Activated B cell treated with CpG ODN at 0.5 μM for 24 hours (primary cell): ENCODE measurements around the gene CMC4. TPM values are rescaled to one million over a fixed set of nuclear protein-coding genes. Genes with fewer than 3 reads are reported as not detected.

Experiments used
- ATAC-seq: fragments of 200-7000 bp; cut with Tn5 transposase; one replicate; pipeline ENCODE4 v1.10.0; 2021; ENCODE audit warnings: low read depth, mild to moderate bottlenecking, moderate library complexity
- CTCF ChIA-PET: fragments of 350-600 bp; sonication (Branson Sonifier 250); formaldehyde crosslinking; loops from one replicate; lab custom pipeline; 2021; ENCODE audit warnings: antibody characterized with exemption; lab: Charles Lee
- POLR2A ChIA-PET: fragments of 350-600 bp; sonication (Branson Sonifier 250); formaldehyde crosslinking; loops from one replicate; lab custom pipeline; 2021; ENCODE audit warnings: antibody characterized with exemption; lab: Charles Lee
- DNase-seq: peaks from one replicate; pipeline ENCODE4 v3.0.0; 2022
- H3K27ac Mint-ChIP-seq: one replicate; pipeline ENCODE4 v1.8.0; 2020; ENCODE audit warnings: mixed read lengths
- H3K27me3 Mint-ChIP-seq: one replicate; pipeline ENCODE4 v1.8.0; 2021; ENCODE audit warnings: mixed read lengths
- H3K36me3 Mint-ChIP-seq: one replicate; pipeline ENCODE4 v1.8.0; 2021; ENCODE audit warnings: low read depth, mixed read lengths
- H3K4me1 Mint-ChIP-seq: one replicate; pipeline ENCODE4 v1.8.0; 2021; ENCODE audit warnings: mixed read lengths
- H3K4me3 Mint-ChIP-seq: one replicate; pipeline ENCODE4 v1.8.0; 2020; ENCODE audit warnings: mild to moderate bottlenecking, mixed read lengths
- H3K9me3 Mint-ChIP-seq: one replicate; pipeline ENCODE4 v1.8.0; 2020; ENCODE audit warnings: mixed read lengths
- intact Hi-C: fragments of 100-400 bp; cut with micrococcal nuclease; formaldehyde crosslinking; loops from one replicate; pipeline ENCODE4 v1.15.1; 2024
- total RNA-seq: library from RNA; stranded (reverse); gene quantifications from 2 replicates; pipeline ENCODE4 v1.2.3, GENCODE V29; 2022
- TF ChIP-seq, protein P1 (sequence below): fragments of 200-600 bp; IDR thresholded peaks from one replicate; pipeline ENCODE4 v1.8.0; 2022; ENCODE audit warnings: antibody characterized with exemption, mild to moderate bottlenecking

The CMC4 gene
- total RNA-seq, 1 donor from 2014 or later = 5.3 TPM

DNA sequence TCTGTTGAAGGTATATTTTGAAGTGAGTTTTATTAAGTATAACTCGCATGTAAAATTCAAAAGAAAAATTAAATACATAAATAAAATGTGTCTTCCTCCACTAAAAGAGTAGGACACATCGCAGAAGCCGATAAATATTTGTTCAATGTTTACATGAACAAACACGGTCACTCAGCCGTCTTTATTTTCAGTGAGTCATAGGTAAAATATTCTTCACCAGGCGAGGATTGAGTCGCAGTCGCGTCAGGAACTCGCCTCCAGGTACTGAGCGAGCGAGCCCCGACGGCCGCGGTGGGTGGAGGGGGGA is 44.6 kb downstream of the CMC4 start:
- no peaks in the 10 kb centered on the region for H3K9me3 Mint-ChIP-seq
- DNase-seq = no peak
- H3K4me3 Mint-ChIP-seq = peak overlapping the region; percentile 84
- no peaks in the 10 kb centered on the region for H3K36me3 Mint-ChIP-seq
- H3K27me3 Mint-ChIP-seq = no peaks in the 10 kb centered on the region
- H3K27ac Mint-ChIP-seq = peak overlapping the region; percentile 87
- ATAC-seq = no peak
- ChIA-PET CTCF (interaction anchor here (1.2 to 1.4 kb wide), 3 partner anchors 30 to 44 kb away, joined by 3 to 6 read pairs (median 4); no protein-coding TSS in a partner anchor), POLR2A (interaction anchor here (1.0 to 2.0 kb wide), 7 partner anchors 10 to 190 kb away, joined by 3 to 14 read pairs (median 5); partner anchors contain the start of genes BRCC3 and VBP1)
- H3K4me1 Mint-ChIP-seq = peaks cover 21% of the 10 kb centered on the region
- TF ChIP-seq, protein P1, sequence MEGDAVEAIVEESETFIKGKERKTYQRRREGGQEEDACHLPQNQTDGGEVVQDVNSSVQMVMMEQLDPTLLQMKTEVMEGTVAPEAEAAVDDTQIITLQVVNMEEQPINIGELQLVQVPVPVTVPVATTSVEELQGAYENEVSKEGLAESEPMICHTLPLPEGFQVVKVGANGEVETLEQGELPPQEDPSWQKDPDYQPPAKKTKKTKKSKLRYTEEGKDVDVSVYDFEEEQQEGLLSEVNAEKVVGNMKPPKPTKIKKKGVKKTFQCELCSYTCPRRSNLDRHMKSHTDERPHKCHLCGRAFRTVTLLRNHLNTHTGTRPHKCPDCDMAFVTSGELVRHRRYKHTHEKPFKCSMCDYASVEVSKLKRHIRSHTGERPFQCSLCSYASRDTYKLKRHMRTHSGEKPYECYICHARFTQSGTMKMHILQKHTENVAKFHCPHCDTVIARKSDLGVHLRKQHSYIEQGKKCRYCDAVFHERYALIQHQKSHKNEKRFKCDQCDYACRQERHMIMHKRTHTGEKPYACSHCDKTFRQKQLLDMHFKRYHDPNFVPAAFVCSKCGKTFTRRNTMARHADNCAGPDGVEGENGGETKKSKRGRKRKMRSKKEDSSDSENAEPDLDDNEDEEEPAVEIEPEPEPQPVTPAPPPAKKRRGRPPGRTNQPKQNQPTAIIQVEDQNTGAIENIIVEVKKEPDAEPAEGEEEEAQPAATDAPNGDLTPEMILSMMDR = no peak
- intact Hi-C loops = loop anchor here (1.0 to 5.0 kb wide), 4 partner anchors 190 to 855 kb away; partner anchors contain the start of genes RAB39B, VAMP7 and VBP1

DNA sequence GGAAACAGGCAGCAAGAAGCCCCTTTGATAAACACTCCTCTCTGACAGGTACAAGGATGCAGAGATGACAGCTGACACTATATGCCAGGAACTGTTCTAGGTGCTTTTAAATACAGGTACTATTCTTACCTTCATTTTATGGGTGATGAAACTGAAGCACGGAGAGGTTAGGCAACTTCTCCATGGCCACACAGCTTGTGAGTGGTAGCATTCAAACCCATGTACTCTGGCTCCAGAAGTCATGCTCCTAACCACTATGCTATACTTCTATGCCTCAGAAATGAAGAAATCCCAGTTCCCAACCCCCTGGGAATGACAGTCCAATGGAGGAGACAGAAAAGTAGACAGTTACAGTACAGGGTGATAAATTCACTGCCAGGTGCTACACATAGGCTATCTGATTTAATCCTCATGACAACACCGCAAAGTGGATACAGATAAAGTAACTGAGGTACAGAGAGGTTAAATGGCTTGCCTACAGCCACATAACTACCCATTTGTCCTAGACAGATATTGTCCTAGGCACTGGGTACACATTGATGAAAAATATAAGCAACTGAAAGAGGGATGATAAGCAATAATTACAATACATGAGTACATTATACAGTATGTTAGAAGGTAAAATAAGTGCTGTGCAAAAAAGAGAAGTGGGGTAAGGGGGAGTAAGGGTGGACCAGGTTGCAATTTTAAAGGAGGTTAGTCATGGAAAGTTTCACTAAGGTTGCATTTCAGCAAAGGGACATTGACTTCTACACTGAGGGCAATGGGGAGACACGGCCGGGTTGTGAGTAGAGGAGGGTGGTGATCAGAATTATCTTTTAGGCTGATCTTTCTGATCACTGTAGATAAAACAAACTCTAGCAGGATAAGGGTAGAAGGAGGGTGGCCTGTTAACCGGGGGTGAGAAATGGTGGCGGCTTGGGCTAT is 46.8 kb downstream of the CMC4 start:
- peak overlapping the region; percentile 24 for H3K27ac Mint-ChIP-seq
- H3K4me1 Mint-ChIP-seq = peaks cover 17% of the 10 kb centered on the region
- intact Hi-C loops = no loop called here
- ChIA-PET POLR2A (no interaction called here), CTCF (no interaction called here)
- no peak for DNase-seq
- no peaks in the 10 kb centered on the region for H3K9me3 Mint-ChIP-seq
- no peaks in the 10 kb centered on the region for H3K27me3 Mint-ChIP-seq
- no peak for ATAC-seq
- TF ChIP-seq, protein P1 = no peak
- H3K4me3 Mint-ChIP-seq = peak overlapping the region; percentile 9
- H3K36me3 Mint-ChIP-seq = no peaks in the 10 kb centered on the region

DNA sequence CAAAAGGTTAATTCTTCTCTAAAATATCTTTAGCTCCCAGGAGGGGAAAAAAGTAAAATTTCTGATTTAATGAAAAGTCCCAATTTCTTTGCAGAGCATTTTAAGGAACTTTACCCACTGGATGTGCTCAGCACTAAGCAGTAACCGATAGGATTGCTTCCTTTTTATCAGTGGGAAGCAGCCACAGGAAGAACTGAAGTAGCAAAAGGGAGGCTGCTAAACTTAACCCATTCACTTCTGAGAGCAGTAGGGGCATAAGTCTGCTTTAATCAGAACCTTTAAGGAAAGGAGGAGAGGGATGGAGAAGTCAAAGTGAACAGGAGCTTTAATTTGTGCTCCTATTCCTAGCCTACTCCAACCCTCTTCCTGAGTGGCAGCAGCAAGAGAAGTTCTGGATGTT is 48.4 kb downstream of the CMC4 start, which contains the start of gene F8:
F8 (minus strand) TSS at position 139 of the 400 bp plus-strand sequence. CDS start 171 bp downstream, outside the sequence.
- H3K4me3 Mint-ChIP-seq = no peak within 1 kb of the TSS
- no peak for ATAC-seq
- no peaks in the 10 kb centered on the region for H3K9me3 Mint-ChIP-seq

DNA sequence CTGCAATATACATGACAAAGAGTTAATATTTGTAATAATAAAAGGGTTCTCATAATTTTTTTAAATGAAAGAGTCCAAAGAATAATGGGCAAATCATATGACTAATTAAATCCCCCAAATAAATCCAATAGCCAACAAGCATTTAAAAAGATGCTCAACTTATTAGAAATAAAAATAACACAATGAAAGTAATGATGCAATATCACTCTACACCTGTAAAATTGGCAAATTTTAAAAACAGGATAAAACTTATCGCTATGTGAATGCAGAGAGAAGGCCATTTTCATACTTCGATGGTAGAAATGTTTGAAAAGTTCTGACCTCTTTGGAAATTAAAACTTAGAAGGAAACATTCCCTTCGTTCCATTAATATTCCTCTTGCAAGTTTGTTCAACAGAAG is 50.3 kb downstream of the CMC4 start:
- Mint-ChIP-seq H3K4me1 (no peaks in the 10 kb centered on the region), H3K27me3 (no peaks in the 10 kb centered on the region), H3K9me3 (no peaks in the 10 kb centered on the region), H3K36me3 (no peaks in the 10 kb centered on the region), H3K27ac (no peak overlapping the region), H3K4me3 (no peak overlapping the region)
- ATAC-seq (no peak), DNase-seq (no peak)
- TF ChIP-seq, protein P1 = no peak
- POLR2A ChIA-PET = no interaction called here
- intact Hi-C loops = no loop called here
- CTCF ChIA-PET = no interaction called here

More for the DNA sequence above, 48.4 kb downstream of the CMC4 start, which contains the start of gene F8:
- Mint-ChIP-seq H3K27ac (no peak within 1 kb of the TSS), H3K27me3 (no peaks in the 10 kb centered on the region), H3K4me1 (peaks cover 3% of the 10 kb centered on the region), H3K36me3 (no peaks in the 10 kb centered on the region)
- CTCF ChIA-PET = no interaction called here
- DNase-seq = no peak
- intact Hi-C loops = no loop called here
- TF ChIP-seq, protein P1 = no peak
- POLR2A ChIA-PET = no interaction called here

Other genes starting within 250 kb of the CMC4 start
- gene SMIM9, start 236.5 kb downstream of the CMC4 start, total RNA-seq = not detected in 2 replicates
- 26.1 and 30.9 TPM in 2 replicates for gene F8A1, start 184.8 kb downstream of the CMC4 start, total RNA-seq
- gene F8, start 48.4 kb downstream of the CMC4 start, total RNA-seq = 1.1 and 2.0 TPM in 2 replicates
- gene FUNDC2, start 44.3 kb downstream of the CMC4 start, total RNA-seq = 62.0 and 67.6 TPM in 2 replicates
- gene MTCP1, start within 50 bp of the CMC4 start, total RNA-seq = 19.5 and 21.2 TPM in 2 replicates
- 20.1 and 21.1 TPM in 2 replicates for gene BRCC3, start 372 bp upstream of the CMC4 start, total RNA-seq
- 40.6 and 43.9 TPM in 2 replicates for gene VBP1, start 145.3 kb upstream of the CMC4 start, total RNA-seq
- gene RAB39B, start 193.4 kb upstream of the CMC4 start, total RNA-seq = 7.9 and 8.1 TPM in 2 replicates